Activated naive CD8-positive, alpha-beta T cell (primary cell): ENCODE results near the gene USP54.
"Not testable (repeated sequence)": the region's sequence is repeated elsewhere in the genome, so short reads cannot be mapped to it uniquely, and the experiment has no call there.

Source experiments
- H3K27ac Mint-ChIP-seq: one replicate; pipeline ENCODE4 v1.8.0; 2021; ENCODE audit warnings: mixed read lengths
- H3K27me3 Mint-ChIP-seq: one replicate; pipeline ENCODE4 v1.8.0; 2021; ENCODE audit warnings: mixed read lengths
- H3K36me3 Mint-ChIP-seq: one replicate; pipeline ENCODE4 v1.8.0; 2021; ENCODE audit warnings: mixed read lengths
- H3K4me1 Mint-ChIP-seq: one replicate; pipeline ENCODE4 v1.8.0; 2021; ENCODE audit warnings: low read depth, mixed read lengths
- H3K4me3 Mint-ChIP-seq: one replicate; pipeline ENCODE4 v1.8.0; 2021; ENCODE audit warnings: mild to moderate bottlenecking, mixed read lengths
- H3K9me3 Mint-ChIP-seq: one replicate; pipeline ENCODE4 v1.8.0; 2021; ENCODE audit warnings: low read depth, mixed read lengths

Gene USP54, protein sequence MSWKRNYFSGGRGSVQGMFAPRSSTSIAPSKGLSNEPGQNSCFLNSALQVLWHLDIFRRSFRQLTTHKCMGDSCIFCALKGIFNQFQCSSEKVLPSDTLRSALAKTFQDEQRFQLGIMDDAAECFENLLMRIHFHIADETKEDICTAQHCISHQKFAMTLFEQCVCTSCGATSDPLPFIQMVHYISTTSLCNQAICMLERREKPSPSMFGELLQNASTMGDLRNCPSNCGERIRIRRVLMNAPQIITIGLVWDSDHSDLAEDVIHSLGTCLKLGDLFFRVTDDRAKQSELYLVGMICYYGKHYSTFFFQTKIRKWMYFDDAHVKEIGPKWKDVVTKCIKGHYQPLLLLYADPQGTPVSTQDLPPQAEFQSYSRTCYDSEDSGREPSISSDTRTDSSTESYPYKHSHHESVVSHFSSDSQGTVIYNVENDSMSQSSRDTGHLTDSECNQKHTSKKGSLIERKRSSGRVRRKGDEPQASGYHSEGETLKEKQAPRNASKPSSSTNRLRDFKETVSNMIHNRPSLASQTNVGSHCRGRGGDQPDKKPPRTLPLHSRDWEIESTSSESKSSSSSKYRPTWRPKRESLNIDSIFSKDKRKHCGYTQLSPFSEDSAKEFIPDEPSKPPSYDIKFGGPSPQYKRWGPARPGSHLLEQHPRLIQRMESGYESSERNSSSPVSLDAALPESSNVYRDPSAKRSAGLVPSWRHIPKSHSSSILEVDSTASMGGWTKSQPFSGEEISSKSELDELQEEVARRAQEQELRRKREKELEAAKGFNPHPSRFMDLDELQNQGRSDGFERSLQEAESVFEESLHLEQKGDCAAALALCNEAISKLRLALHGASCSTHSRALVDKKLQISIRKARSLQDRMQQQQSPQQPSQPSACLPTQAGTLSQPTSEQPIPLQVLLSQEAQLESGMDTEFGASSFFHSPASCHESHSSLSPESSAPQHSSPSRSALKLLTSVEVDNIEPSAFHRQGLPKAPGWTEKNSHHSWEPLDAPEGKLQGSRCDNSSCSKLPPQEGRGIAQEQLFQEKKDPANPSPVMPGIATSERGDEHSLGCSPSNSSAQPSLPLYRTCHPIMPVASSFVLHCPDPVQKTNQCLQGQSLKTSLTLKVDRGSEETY (N-terminal part only)

DNA sequence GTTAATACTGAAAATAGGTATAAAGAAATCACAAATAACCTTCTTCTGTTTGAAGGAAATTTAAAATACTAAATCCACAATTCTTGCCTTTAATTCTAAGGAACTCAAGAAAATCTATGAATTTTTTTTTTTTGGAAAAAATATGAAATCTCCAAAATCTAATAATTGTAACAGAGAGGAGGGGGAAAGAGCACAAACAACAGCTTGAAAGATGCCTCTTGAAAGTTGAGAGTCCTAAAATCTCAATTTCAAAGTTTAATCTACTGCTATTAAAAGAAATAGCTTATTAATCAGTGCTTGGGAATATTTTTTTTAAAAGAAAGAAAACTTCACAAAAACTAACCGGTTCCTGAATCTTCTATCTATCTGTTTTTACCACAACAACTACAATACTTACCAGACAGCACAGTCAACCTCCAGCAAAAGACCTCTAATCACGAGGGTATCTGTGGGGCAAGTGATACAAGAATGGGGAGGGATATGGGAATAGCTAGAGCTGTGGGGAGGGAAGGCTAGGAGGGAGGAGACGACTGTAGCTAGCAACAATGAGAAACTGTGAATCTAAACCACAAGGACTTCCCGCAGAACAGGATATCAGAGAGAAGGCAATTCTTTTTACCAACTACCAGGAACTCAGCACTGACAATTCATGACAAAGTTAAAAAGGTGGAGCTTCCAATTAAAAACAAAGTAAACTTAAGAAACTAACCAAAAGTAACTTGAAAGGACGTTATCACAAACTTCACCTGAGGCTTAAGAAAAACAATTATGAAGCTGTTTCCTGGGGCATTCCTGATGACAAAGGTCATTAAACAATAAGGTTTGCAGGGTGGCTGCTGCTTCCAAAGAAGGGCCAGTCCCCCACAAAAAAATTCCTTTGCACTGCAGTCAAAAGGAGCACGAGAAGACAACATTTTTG lies at the start of gene USP54:
Gene USP54, minus strand, starts transcription at position 462 of the 919 bp plus-strand sequence. CDS start 15,684 bp downstream, outside the sequence.
- Mint-ChIP-seq H3K27me3 (no peaks in the 10 kb centered on the region), H3K36me3 (peaks cover 1% of the 10 kb centered on the region), H3K4me1 (peaks cover 18% of the 10 kb centered on the region), H3K9me3 (no peaks in the 10 kb centered on the region), H3K4me3 (peak within 1 kb of the TSS; percentile 72), H3K27ac (peak within 1 kb of the TSS; percentile 2)

GRCh38 chr10:73639286-73639685 lies 48.1 kb upstream of the USP54 start:
- H3K27me3 Mint-ChIP-seq, result peaks cover 2% of the 10 kb centered on the region
- H3K9me3 Mint-ChIP-seq, result no peaks in the 10 kb centered on the region
- no peaks in the 10 kb centered on the region for H3K36me3 Mint-ChIP-seq
- no peak overlapping the region for H3K27ac Mint-ChIP-seq
- peaks cover 6% of the 10 kb centered on the region for H3K4me1 Mint-ChIP-seq
- H3K4me3 Mint-ChIP-seq, result no peak overlapping the region

GRCh38 chr10:73635781-73636180 lies 44.6 kb upstream of the USP54 start:
- no peaks in the 10 kb centered on the region for H3K9me3 Mint-ChIP-seq
- H3K4me1 Mint-ChIP-seq, result no peaks in the 10 kb centered on the region
- no peak overlapping the region for H3K4me3 Mint-ChIP-seq
- no peak overlapping the region for H3K27ac Mint-ChIP-seq
- no peaks in the 10 kb centered on the region for H3K27me3 Mint-ChIP-seq
- no peaks in the 10 kb centered on the region for H3K36me3 Mint-ChIP-seq

GRCh38 chr10:73634421-73634820 lies 43.3 kb upstream of the USP54 start:
- Mint-ChIP-seq H3K27ac (no peak overlapping the region), H3K9me3 (no peaks in the 10 kb centered on the region), H3K4me3 (no peak overlapping the region), H3K4me1 (no peaks in the 10 kb centered on the region), H3K27me3 (no peaks in the 10 kb centered on the region), H3K36me3 (no peaks in the 10 kb centered on the region)

- Mint-ChIP-seq H3K4me3 (no peak overlapping the region), H3K27me3 (no peaks in the 10 kb centered on the region), H3K36me3 (no peaks in the 10 kb centered on the region), H3K27ac (no peak overlapping the region), H3K9me3 (no peaks in the 10 kb centered on the region), H3K4me1 (peaks cover 21% of the 10 kb centered on the region)
Measured at GRCh38 chr10:73629165-73629564, 38.0 kb upstream of the USP54 start.

- Mint-ChIP-seq H3K4me1 (peaks cover 22% of the 10 kb centered on the region), H3K36me3 (no peaks in the 10 kb centered on the region), H3K4me3 (no peak overlapping the region), H3K27me3 (no peaks in the 10 kb centered on the region), H3K27ac (no peak overlapping the region), H3K9me3 (no peaks in the 10 kb centered on the region)
Measured at GRCh38 chr10:73628405-73628804, 37.3 kb upstream of the USP54 start.

DNA sequence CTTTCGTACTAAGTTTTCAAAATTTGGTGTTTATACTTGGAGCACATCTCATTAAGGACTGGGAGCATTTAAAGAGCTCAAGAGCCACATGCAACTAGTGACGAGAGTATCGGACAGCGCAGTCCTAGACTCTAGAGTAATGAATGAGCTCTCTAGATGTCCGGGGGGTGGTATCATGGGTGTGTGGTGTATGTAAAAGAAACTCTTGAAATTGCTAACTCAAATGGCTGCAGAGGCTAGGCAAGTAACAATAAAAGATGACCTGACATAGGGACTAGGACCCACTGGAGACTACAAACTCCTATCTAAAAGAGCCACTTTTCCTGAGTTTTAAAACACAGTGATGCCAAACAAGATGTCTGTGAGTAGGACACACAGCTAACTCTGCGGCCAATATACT lies 36.2 kb upstream of the USP54 start:
- no peaks in the 10 kb centered on the region for H3K27me3 Mint-ChIP-seq
- no peaks in the 10 kb centered on the region for H3K36me3 Mint-ChIP-seq
- peaks cover 22% of the 10 kb centered on the region for H3K4me1 Mint-ChIP-seq
- no peaks in the 10 kb centered on the region for H3K9me3 Mint-ChIP-seq
- no peak overlapping the region for H3K27ac Mint-ChIP-seq
- H3K4me3 Mint-ChIP-seq, result peak overlapping the region; percentile 96

DNA sequence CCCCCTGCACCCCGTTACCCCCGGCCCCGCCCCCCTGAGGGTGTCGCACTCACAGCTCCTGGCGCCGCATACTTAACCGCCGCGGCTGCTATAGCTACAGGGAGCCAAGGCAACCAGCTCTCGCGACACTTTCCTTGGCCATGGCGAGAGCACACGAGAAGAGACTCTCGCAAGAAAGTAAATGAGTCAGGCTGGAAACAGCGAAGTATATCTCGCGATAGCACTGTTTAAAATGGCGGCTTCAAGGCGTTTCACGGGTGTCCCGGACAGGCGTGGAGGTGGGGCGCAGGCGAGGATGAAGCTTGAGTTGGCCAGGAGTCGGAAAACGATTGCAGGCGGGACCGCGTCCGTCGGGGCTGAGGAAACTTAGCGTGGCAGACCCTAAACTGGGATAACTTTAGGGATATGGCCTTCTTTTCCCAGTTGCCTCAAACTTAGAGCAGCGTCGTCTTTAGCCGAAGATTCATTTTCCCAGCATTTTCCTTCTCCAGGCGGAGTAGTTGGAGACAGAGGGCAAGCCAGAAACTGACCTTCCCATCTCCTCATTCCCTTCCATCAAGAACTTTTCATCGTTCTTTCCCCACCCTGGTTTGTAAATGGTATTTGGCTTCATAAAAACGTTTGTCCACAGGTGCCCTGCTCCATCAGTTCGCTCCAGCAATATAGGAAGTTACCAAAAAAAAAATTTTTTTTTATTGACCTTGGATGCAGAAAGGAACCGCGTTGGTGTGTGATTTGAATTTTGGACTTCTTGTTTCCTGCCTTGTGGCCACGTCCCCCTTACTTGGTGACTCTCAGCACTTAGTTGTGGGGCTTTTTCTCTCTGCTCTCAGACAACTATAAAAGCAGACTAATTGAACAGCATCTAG lies 35.0 kb upstream of the USP54 start:
- Mint-ChIP-seq H3K27me3 (no peaks in the 10 kb centered on the region), H3K27ac (peak overlapping the region; percentile 97), H3K4me1 (peaks cover 22% of the 10 kb centered on the region), H3K4me3 (peak overlapping the region; percentile 96), H3K36me3 (no peaks in the 10 kb centered on the region), H3K9me3 (no peaks in the 10 kb centered on the region)

GRCh38 chr10:73625004-73625883 lies 34.1 kb upstream of the USP54 start:
- peaks cover 22% of the 10 kb centered on the region for H3K4me1 Mint-ChIP-seq
- H3K27me3 Mint-ChIP-seq, result no peaks in the 10 kb centered on the region
- H3K36me3 Mint-ChIP-seq, result no peaks in the 10 kb centered on the region
- peak overlapping the region; percentile 97 for H3K27ac Mint-ChIP-seq
- peak overlapping the region; percentile 96 for H3K4me3 Mint-ChIP-seq
- H3K9me3 Mint-ChIP-seq, result no peaks in the 10 kb centered on the region

GRCh38 chr10:73623056-73623455 lies 31.9 kb upstream of the USP54 start:
- H3K4me3 Mint-ChIP-seq, result no peak overlapping the region
- H3K4me1 Mint-ChIP-seq, result peaks cover 22% of the 10 kb centered on the region
- no peak overlapping the region for H3K27ac Mint-ChIP-seq
- H3K36me3 Mint-ChIP-seq, result no peaks in the 10 kb centered on the region
- H3K27me3 Mint-ChIP-seq, result no peaks in the 10 kb centered on the region
- H3K9me3 Mint-ChIP-seq, result no peaks in the 10 kb centered on the region

GRCh38 chr10:73620974-73621373 lies 29.8 kb upstream of the USP54 start:
- not testable (repeated sequence) for H3K27me3 Mint-ChIP-seq, H3K4me3 Mint-ChIP-seq, H3K9me3 Mint-ChIP-seq, H3K36me3 Mint-ChIP-seq, H3K4me1 Mint-ChIP-seq, H3K27ac Mint-ChIP-seq

GRCh38 chr10:73617143-73617542 lies 26.0 kb upstream of the USP54 start:
- H3K36me3 Mint-ChIP-seq, H3K27me3 Mint-ChIP-seq, H3K27ac Mint-ChIP-seq, H3K4me1 Mint-ChIP-seq, H3K4me3 Mint-ChIP-seq, H3K9me3 Mint-ChIP-seq: not testable (repeated sequence)

DNA sequence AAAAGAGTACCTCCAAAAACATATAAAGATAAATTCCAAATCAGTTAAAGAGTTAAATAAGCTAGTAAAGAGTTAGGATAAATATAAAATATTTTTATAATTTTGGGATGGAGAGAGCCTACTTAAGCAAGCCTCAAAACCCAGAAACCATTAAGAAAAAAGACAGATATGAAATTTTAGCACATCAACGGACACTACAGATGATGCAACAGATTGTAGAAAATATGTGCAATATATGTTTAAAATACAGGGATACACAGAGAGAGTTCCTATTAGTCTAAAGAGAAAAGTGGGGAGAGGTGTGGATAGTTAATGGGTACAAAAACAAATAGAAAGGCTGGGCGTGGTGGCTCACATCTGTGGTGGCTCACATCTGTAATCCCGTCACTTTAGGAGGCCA lies 23.6 kb upstream of the USP54 start:
- Mint-ChIP-seq H3K4me1 (no peaks in the 10 kb centered on the region), H3K27ac (no peak overlapping the region), H3K27me3 (no peaks in the 10 kb centered on the region), H3K36me3 (no peaks in the 10 kb centered on the region), H3K4me3 (no peak overlapping the region), H3K9me3 (no peaks in the 10 kb centered on the region)
